ENCODE results near the gene AP4M1.

The AP4M1 gene

DNA sequence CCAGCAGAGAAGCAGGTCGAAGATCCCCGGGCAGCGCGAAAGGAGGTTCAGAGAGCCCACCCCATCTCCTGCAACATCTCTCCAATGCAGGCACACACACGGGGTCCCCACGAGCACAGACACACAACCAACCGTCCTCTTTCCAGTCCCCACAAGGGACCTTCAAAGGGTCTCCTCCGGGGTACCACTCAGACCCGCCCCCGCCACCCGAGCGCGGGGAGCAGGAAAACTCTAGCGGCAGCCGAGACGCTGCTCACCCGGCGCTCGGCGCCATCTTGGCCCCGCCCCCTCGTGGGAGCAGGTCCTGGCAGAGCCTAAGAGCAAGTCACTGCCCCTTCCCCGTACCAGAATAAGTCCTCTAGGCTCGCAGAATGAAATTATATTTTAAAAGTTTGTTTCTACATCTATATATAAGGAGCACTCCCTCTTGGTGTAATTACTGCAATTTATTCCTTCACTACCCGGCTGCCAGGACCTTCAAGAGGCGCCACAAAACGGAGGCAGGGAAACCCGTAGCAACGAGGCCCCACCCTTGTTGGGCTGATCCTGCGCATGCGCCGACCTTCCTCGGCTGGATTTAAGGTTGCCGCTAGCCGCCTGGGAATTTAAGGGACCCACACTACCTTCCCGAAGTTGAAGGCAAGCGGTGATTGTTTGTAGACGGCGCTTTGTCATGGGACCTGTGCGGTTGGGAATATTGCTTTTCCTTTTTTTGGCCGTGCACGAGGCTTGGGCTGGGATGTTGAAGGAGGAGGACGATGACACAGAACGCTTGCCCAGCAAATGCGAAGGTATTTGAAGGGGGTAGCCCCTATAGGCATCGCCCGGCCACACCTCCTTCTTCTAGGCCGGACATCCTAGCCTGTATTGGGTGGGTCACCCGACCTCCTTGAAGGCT lies 17.9 kb downstream of the AP4M1 start, which contains the start of the genes CNPY4 and TAF6:
CNPY4 (plus strand) TSS at position 563 of the 898 bp plus-strand sequence; CDS start at position 674, 111 bp downstream.
TAF6 (minus strand) TSS at position 287 of the 898 bp plus-strand sequence. CDS start 5,149 bp downstream, outside the sequence.
- DNase-seq (ENCODE audit: low spot score): peak; percentile 94
- Histone ChIP-seq H3K27ac (peak within 1 kb of the TSS; percentile 85 to 91), H3K4me3 (peak within 1 kb of the TSS; percentile 98)
- TF ChIP-seq, protein P1, sequence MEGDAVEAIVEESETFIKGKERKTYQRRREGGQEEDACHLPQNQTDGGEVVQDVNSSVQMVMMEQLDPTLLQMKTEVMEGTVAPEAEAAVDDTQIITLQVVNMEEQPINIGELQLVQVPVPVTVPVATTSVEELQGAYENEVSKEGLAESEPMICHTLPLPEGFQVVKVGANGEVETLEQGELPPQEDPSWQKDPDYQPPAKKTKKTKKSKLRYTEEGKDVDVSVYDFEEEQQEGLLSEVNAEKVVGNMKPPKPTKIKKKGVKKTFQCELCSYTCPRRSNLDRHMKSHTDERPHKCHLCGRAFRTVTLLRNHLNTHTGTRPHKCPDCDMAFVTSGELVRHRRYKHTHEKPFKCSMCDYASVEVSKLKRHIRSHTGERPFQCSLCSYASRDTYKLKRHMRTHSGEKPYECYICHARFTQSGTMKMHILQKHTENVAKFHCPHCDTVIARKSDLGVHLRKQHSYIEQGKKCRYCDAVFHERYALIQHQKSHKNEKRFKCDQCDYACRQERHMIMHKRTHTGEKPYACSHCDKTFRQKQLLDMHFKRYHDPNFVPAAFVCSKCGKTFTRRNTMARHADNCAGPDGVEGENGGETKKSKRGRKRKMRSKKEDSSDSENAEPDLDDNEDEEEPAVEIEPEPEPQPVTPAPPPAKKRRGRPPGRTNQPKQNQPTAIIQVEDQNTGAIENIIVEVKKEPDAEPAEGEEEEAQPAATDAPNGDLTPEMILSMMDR (IDR thresholded peaks at IDR 0.05): no peak

DNA sequence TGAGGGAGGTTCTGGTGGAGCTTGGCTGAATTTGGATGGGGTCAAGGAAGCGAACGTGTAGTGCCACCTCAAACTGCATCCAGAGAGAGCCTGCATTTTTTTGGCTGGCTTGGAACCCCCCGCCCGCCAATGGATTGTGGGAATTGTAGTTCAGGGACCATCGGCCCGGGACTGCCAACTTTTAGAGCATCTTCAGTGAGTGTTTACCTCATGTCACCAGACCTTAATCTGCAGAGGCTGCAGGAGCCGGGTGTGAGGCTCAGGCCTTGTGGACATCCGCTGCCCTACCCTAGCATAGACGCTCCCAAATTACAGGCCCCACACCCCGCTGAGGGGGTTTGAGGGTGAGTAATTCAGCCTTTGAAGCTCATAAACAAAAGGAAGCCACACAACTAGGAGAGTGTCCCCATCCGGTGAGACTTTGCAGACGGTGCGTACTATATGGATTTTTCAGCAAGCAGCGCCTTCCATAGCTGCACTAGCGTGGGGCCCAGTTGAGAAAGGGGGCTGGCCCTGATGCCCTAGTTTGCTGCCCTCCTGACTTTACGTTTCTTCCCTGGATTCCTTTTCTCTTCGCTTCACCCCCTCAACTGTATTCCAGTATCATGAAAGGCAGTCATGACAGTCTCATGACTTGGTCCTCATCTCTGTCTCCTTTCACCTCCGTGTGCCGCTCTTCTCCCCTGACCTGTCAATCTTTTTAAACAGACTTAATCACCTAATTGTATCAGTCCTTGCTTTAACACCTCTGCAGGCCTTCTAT lies 18.7 kb downstream of the AP4M1 start:
- peak overlapping the region; percentile 98 for H3K4me3 ChIP-seq
- H3K27ac ChIP-seq: peak overlapping the region; percentile 85 to 91
- no peak for DNase-seq (ENCODE audit: low spot score)
- TF ChIP-seq, protein P1 (IDR thresholded peaks at IDR 0.05): no peak

GRCh38 chr7:100120733-100121036 lies 19.2 kb downstream of the AP4M1 start:
- Histone ChIP-seq H3K27ac (peak overlapping the region in 1 of 2 donors; percentile 91), H3K4me3 (peak overlapping the region; percentile 98)
- TF ChIP-seq, protein P1 (IDR thresholded peaks at IDR 0.05): no peak
- DNase-seq (ENCODE audit: low spot score): no peak

DNA sequence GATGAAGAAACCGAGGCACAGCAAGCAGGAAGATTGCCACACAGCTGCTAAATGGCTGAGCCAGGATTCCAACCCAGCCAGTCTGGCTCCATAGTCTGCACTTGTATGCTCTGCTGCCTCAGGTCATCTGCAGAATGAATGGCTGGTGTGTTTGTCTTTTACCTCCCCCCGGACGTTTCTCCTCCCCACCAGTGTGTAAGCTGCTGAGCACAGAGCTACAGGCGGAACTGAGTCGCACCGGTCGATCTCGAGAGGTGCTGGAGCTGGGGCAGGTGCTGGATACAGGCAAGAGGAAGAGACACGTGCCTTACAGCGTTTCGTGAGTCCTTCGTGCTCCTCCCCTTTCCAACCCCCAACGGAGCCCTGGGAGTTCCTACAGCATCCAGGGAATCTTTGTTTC lies 20.6 kb downstream of the AP4M1 start:
- TF ChIP-seq, protein P1 (IDR thresholded peaks at IDR 0.05): no peak
- no peak overlapping the region for H3K4me3 ChIP-seq
- no peak overlapping the region for H3K27ac ChIP-seq
- no peak for DNase-seq (ENCODE audit: low spot score)

DNA sequence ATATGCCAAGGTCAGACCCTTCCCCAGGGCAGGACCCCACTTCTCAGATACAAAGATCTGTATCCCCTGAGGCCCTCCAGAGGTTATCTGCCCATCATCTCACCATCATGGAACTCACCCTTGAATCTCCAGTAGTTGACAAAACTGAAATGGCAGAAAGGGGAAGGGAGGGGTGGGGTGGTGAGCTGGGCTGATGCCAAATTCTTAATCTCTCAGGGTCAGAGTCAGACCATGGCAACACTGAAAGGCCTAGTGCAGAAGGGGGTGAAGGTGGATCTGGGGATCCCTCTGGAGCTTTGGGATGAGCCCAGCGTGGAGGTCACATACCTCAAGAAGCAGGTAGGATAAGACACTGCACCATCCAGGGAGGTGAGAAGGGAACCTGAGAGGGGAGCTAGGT lies 21.1 kb downstream of the AP4M1 start:
- Histone ChIP-seq H3K4me3 (no peak overlapping the region), H3K27ac (no peak overlapping the region)
- TF ChIP-seq, protein P1 (IDR thresholded peaks at IDR 0.05): no peak
- no peak for DNase-seq (ENCODE audit: low spot score)

DNA sequence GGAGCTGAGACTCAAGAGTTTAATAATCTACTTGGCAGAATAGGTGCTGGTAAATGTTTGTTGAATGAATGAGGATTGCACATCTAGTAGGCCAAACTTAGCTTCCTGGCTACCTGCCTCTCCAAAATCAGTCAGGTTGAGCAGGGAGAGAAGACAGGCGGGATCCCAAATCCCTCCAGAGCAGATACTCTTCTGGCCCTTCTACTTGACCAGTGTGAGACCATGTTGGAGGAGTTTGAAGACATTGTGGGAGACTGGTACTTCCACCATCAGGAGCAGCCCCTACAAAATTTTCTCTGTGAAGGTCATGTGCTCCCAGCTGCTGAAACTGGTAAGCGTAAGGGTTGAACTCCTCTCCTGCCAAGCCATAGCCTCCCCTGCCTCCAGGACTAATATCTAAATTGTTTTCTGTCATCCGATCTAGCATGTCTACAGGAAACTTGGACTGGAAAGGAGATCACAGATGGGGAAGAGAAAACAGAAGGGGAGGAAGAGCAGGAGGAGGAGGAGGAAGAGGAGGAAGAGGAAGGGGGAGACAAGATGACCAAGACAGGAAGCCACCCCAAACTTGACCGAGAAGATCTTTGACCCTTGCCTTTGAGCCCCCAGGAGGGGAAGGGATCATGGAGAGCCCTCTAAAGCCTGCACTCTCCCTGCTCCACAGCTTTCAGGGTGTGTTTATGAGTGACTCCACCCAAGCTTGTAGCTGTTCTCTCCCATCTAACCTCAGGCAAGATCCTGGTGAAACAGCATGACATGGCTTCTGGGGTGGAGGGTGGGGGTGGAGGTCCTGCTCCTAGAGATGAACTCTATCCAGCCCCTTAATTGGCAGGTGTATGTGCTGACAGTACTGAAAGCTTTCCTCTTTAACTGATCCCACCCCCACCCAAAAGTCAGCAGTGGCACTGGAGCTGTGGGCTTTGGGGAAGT lies 23.1 kb downstream of the AP4M1 start:
- no peak overlapping the region for H3K4me3 ChIP-seq
- H3K27ac ChIP-seq: no peak overlapping the region
- no peak for DNase-seq (ENCODE audit: low spot score)
- TF ChIP-seq, protein P1 (IDR thresholded peaks at IDR 0.05): no peak

Data from coronary artery (tissue), 2 donors.